Measurements from ENCODE around the gene ANKRD33.

DNA sequence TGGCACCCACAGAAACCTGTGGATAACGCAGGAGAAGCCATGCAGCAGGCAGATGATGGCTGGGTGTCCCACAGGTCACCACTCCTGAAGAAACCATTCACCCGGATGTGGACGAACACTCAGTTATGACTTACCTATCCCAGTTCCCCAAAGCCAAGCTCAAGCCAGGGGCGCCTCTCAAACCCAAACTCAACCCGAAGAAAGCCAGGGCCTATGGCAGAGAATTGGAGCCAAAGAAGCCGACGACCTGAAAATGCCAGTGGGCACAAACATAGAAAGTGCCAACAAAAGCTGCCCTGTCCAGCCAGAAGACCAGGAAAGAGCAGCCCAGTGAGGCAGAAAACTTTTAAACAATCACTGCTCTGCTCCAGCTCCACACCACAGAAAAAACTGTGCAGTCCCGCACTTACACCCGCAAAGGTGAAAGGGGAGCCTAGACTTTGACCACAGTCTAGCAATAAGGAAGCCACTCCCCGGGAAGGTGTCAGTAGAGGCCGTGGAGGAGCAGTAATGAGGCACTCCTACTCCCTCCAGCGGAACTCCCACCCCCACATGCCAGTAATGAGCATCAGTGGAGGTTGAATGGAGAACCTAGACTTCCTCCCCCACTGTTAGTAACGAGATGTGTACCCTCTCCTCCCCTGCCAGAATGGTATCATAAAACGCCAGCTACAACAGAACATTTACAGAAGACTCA is 13.4 kb downstream of the ANKRD33 start:
- TF ChIP-seq, protein P1, sequence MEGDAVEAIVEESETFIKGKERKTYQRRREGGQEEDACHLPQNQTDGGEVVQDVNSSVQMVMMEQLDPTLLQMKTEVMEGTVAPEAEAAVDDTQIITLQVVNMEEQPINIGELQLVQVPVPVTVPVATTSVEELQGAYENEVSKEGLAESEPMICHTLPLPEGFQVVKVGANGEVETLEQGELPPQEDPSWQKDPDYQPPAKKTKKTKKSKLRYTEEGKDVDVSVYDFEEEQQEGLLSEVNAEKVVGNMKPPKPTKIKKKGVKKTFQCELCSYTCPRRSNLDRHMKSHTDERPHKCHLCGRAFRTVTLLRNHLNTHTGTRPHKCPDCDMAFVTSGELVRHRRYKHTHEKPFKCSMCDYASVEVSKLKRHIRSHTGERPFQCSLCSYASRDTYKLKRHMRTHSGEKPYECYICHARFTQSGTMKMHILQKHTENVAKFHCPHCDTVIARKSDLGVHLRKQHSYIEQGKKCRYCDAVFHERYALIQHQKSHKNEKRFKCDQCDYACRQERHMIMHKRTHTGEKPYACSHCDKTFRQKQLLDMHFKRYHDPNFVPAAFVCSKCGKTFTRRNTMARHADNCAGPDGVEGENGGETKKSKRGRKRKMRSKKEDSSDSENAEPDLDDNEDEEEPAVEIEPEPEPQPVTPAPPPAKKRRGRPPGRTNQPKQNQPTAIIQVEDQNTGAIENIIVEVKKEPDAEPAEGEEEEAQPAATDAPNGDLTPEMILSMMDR (conservative IDR thresholded peaks at IDR 0.05; ENCODE audit: low read depth, low read length), result no peak
- TF ChIP-seq CHD1 (IDR thresholded peaks at IDR 0.05; ENCODE audit: low read depth, low read length), result no peak
- TF ChIP-seq RAD21 (IDR thresholded peaks at IDR 0.05; ENCODE audit: low read length), result no peak
- TF ChIP-seq POLR2A (IDR thresholded peaks at IDR 0.05; ENCODE audit: low read depth, low read length), result no peak
- no peak for TF ChIP-seq MAZ (IDR thresholded peaks at IDR 0.05; ENCODE audit: borderline replicate concordance, low read depth, low read length)
- no peak for TF ChIP-seq SMC3 (IDR thresholded peaks at IDR 0.05; ENCODE audit: low read depth, low read length)
- no peak for TF ChIP-seq NFE2L2 (IDR thresholded peaks at IDR 0.05; ENCODE audit: low read depth, low read length)
- TF ChIP-seq FOS (IDR thresholded peaks at IDR 0.05; ENCODE audit: low read depth, low read length), result no peak
- no peak for TF ChIP-seq MXI1 (IDR thresholded peaks at IDR 0.05; ENCODE audit: borderline replicate concordance, low read depth, low read length)
- TF ChIP-seq, protein P2, sequence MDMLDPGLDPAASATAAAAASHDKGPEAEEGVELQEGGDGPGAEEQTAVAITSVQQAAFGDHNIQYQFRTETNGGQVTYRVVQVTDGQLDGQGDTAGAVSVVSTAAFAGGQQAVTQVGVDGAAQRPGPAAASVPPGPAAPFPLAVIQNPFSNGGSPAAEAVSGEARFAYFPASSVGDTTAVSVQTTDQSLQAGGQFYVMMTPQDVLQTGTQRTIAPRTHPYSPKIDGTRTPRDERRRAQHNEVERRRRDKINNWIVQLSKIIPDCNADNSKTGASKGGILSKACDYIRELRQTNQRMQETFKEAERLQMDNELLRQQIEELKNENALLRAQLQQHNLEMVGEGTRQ (IDR thresholded peaks at IDR 0.05; ENCODE audit: low read depth, low read length), result no peak
- no peak for TF ChIP-seq MAFK (IDR thresholded peaks at IDR 0.05; ENCODE audit: low read depth, low read length)

Data from IMR-90 (cell line).